Upper lobe of left lung (tissue), 6 donors: Measurements from ENCODE around the gene SLC25A15. TPM values are rescaled to one million over a fixed set of nuclear protein-coding genes. Genes with fewer than 3 reads are reported as not detected.

Source experiments
- ATAC-seq, 2 donors: fragments of 200-7000 bp; cut with Tn5 transposase; one replicate each; pipeline ENCODE4 v1.9.1; 2022; ENCODE audit warnings: mild to moderate bottlenecking in 2 of 2, moderate library complexity in 2 of 2; ENCODE audit not compliant: low FRiP score in 2 of 2
- DNase-seq, 2 donors: peaks; one replicate each; pipeline ENCODE4 v3.0.0-alpha.2; 2019 to 2020
- H3K27ac ChIP-seq, 4 donors: fragments of 200-600 bp; sonication (generic); one replicate each; pipeline ENCODE4 v1.5.1; 2016 to 2019
- H3K27me3 ChIP-seq, 4 donors: fragments of 200-600 bp; sonication (generic); one replicate each; pipeline ENCODE4 v1.5.1; 2017 to 2019
- H3K36me3 ChIP-seq, 4 donors: fragments of 200-600 bp; sonication (generic); one replicate each; pipeline ENCODE4 v1.5.1; 2016 to 2019
- H3K4me1 ChIP-seq, 4 donors: fragments of 200-600 bp; sonication (generic); one replicate each; pipeline ENCODE4 v1.5.1; 2018 to 2019
- H3K4me3 ChIP-seq, 4 donors: fragments of 200-600 bp; sonication (generic); one replicate each; pipeline ENCODE4 v1.5.1; 2017 to 2019; ENCODE audit warnings: mild to moderate bottlenecking in 2 of 4, moderate library complexity in 1 of 4
- H3K9me3 ChIP-seq, 4 donors: fragments of 200-600 bp; sonication (generic); one replicate each; pipeline ENCODE4 v1.5.1; 2018 to 2019
- CTCF ChIP-seq, 6 experiments: fragments of 450-650 bp in 4 of 6; fragments of 200-600 bp in 2 of 6; sonication (generic) in 2 of 6; IDR thresholded peaks; one replicate each; pipeline ENCODE4 v1.5.1; 2016 to 2019; ENCODE audit warnings: antibody characterized with exemption in 6 of 6
- EP300 ChIP-seq, 4 donors: sonication (generic); formaldehyde crosslinking; IDR thresholded peaks; one replicate each; pipeline ENCODE4 v1.5.1; 2017; ENCODE audit warnings: antibody characterized with exemption in 4 of 4, control low read depth in 2 of 4
- POLR2A ChIP-seq, 4 donors: fragments of 450-650 bp; IDR thresholded peaks; one replicate each; pipeline ENCODE4 v1.5.1; 2016 to 2017; ENCODE audit warnings: antibody characterized with exemption in 4 of 4, mild to moderate bottlenecking in 2 of 4
- POLR2AphosphoS5 ChIP-seq, 2 donors: sonication (generic); formaldehyde crosslinking; IDR thresholded peaks; one replicate each; pipeline ENCODE4 v1.5.1; 2017; ENCODE audit warnings: antibody characterized with exemption in 2 of 2
- WGBS, 2 donors: methylation state at CpG; one replicate each; pipeline ENCODE4 v1.1.5; 2017 to 2018; 5-methylcytosine and 5-hydroxymethylcytosine counted together
- total RNA-seq, 6 donors: library from RNA; depleted of rRNA in 4 of 6; stranded (reverse); fragments of >200 nt in 4 of 6; gene quantifications; one replicate each; pipeline versions ENCODE4 v1.1.0 to v1.2.1, GENCODE V29; 2016 to 2021
- donor health status: DM: no; HTN: no; CAD: no; lungs with moderate emphysema.
- donor health status: DM: no; HTN: yes; CAD: no; lungs with severe emphysema.

SLC25A15 gene
- total RNA-seq, 6 donors from 2014 or later = 4.7 to 9.9 (median 5.8) TPM; not detected in 1

- no peaks in the 10 kb centered on the region for H3K4me1 ChIP-seq
- H3K4me3 ChIP-seq = no peak overlapping the region
- peaks cover 0 to 24% (median 1%) of the 10 kb centered on the region in 4 donors for H3K36me3 ChIP-seq
- H3K9me3 ChIP-seq = no peaks in the 10 kb centered on the region
- DNase-seq (no peak), ATAC-seq (no peak)
- 72 to 83% methylated on average over 5 of the region's 5 CpGs for WGBS, 2 donors
- TF ChIP-seq POLR2A (IDR thresholded peaks at IDR 0.05) (no peak), EP300 (IDR thresholded peaks at IDR 0.05) (no peak), CTCF (IDR thresholded peaks at IDR 0.05) (no peak), POLR2AphosphoS5 (IDR thresholded peaks at IDR 0.05) (no peak)
- no peaks in the 10 kb centered on the region for H3K27me3 ChIP-seq
- H3K27ac ChIP-seq = no peak overlapping the region
These were observed 11.1 kb downstream of the SLC25A15 start for GRCh38 chr13:40800559-40800958.

GRCh38 chr13:40801255-40802217, 12.1 kb downstream of the SLC25A15 start:
- Histone ChIP-seq H3K36me3 (peaks cover 0 to 28% (median 1%) of the 10 kb centered on the region in 4 donors), H3K27me3 (no peaks in the 10 kb centered on the region), H3K4me3 (no peak overlapping the region), H3K9me3 (no peaks in the 10 kb centered on the region), H3K4me1 (no peaks in the 10 kb centered on the region), H3K27ac (no peak overlapping the region)
- no peak for ATAC-seq
- DNase-seq = no peak
- TF ChIP-seq EP300 (IDR thresholded peaks at IDR 0.05) = no peak
- TF ChIP-seq POLR2A (IDR thresholded peaks at IDR 0.05) = no peak
- no peak for TF ChIP-seq POLR2AphosphoS5 (IDR thresholded peaks at IDR 0.05)
- no peak for TF ChIP-seq CTCF (IDR thresholded peaks at IDR 0.05)
- 86 to 88% methylated on average over 6 of the region's 6 CpGs for WGBS, 2 donors

GRCh38 chr13:40803316-40803715, 13.9 kb downstream of the SLC25A15 start:
- no peak for ATAC-seq
- WGBS, 2 donors = 96 to 100% methylated on average over 4 to 5 of the region's 5 CpGs
- Histone ChIP-seq H3K27ac (no peak overlapping the region), H3K36me3 (peaks cover 0 to 38% (median 1%) of the 10 kb centered on the region in 4 donors), H3K4me3 (no peak overlapping the region), H3K9me3 (no peaks in the 10 kb centered on the region), H3K4me1 (no peaks in the 10 kb centered on the region), H3K27me3 (no peaks in the 10 kb centered on the region)
- TF ChIP-seq EP300 (IDR thresholded peaks at IDR 0.05) (no peak), POLR2A (IDR thresholded peaks at IDR 0.05) (no peak), POLR2AphosphoS5 (IDR thresholded peaks at IDR 0.05) (no peak), CTCF (IDR thresholded peaks at IDR 0.05) (no peak)
- DNase-seq = no peak

- H3K4me3 ChIP-seq = no peak overlapping the region
- no peak overlapping the region for H3K27ac ChIP-seq
- H3K9me3 ChIP-seq = no peaks in the 10 kb centered on the region
- TF ChIP-seq POLR2A (IDR thresholded peaks at IDR 0.05) (no peak), POLR2AphosphoS5 (IDR thresholded peaks at IDR 0.05) (no peak), CTCF (IDR thresholded peaks at IDR 0.05) (no peak), EP300 (IDR thresholded peaks at IDR 0.05) (no peak)
- ATAC-seq (no peak), DNase-seq (no peak)
- no peaks in the 10 kb centered on the region for H3K27me3 ChIP-seq
- 94 to 95% methylated on average over 1 of the region's 1 CpG for WGBS, 2 donors
- H3K4me1 ChIP-seq = no peaks in the 10 kb centered on the region
- H3K36me3 ChIP-seq = peaks cover 0 to 43% (median 1%) of the 10 kb centered on the region in 4 donors
These were observed 16.8 kb downstream of the SLC25A15 start for GRCh38 chr13:40806241-40806640.
